Upper lobe of left lung (tissue), 4 donors: Measurements from ENCODE around the gene KIAA2012.

Experiments
- POLR2A ChIP-seq, 4 donors: fragments of 450-650 bp; IDR thresholded peaks; one replicate each; pipeline ENCODE4 v1.5.1; 2016 to 2017; ENCODE audit warnings: antibody characterized with exemption in 4 of 4, mild to moderate bottlenecking in 2 of 4
- TF ChIP-seq, protein P1 (sequence below), 6 experiments: fragments of 450-650 bp in 4 of 6; fragments of 200-600 bp in 2 of 6; sonication (generic) in 2 of 6; IDR thresholded peaks; one replicate each; pipeline ENCODE4 v1.5.1; 2016 to 2019; ENCODE audit warnings: antibody characterized with exemption in 6 of 6

DNA sequence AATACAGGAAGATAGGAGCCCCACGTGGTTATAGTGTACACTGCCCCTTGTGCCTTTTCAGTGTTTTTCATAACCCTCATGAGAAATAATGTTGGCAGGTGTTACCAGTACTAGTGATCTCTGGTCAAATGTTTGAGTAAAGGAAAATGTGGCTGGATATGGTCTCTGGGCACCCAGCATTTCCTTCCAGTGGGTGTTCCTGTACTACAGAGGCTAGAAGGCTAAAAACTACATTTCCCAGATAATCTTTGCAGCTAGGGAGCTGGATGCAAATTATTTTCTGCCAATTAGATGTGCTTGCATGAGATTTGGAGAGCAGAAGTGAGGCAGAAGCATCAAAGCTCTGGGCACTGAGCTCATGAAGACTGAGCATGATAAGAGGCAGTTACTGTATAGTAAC, 45.1 kb downstream of the KIAA2012 start:
- no peak for TF ChIP-seq POLR2A (IDR thresholded peaks at IDR 0.05)
- TF ChIP-seq, protein P1, sequence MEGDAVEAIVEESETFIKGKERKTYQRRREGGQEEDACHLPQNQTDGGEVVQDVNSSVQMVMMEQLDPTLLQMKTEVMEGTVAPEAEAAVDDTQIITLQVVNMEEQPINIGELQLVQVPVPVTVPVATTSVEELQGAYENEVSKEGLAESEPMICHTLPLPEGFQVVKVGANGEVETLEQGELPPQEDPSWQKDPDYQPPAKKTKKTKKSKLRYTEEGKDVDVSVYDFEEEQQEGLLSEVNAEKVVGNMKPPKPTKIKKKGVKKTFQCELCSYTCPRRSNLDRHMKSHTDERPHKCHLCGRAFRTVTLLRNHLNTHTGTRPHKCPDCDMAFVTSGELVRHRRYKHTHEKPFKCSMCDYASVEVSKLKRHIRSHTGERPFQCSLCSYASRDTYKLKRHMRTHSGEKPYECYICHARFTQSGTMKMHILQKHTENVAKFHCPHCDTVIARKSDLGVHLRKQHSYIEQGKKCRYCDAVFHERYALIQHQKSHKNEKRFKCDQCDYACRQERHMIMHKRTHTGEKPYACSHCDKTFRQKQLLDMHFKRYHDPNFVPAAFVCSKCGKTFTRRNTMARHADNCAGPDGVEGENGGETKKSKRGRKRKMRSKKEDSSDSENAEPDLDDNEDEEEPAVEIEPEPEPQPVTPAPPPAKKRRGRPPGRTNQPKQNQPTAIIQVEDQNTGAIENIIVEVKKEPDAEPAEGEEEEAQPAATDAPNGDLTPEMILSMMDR (IDR thresholded peaks at IDR 0.05) = no peak
